ENCODE measurements around the gene MTCL1. TPM values are rescaled to one million over a fixed set of nuclear protein-coding genes. Genes with fewer than 3 reads are reported as not detected.

The MTCL1 gene
- total RNA-seq, 1 donor = 59.6 TPM

GRCh38 chr18:8823530-8823929 lies 118.2 kb downstream of the MTCL1 start:
- H3K4me3 ChIP-seq (ENCODE audit: low read depth, low read length) = no peak overlapping the region
- TF ChIP-seq, protein P1, sequence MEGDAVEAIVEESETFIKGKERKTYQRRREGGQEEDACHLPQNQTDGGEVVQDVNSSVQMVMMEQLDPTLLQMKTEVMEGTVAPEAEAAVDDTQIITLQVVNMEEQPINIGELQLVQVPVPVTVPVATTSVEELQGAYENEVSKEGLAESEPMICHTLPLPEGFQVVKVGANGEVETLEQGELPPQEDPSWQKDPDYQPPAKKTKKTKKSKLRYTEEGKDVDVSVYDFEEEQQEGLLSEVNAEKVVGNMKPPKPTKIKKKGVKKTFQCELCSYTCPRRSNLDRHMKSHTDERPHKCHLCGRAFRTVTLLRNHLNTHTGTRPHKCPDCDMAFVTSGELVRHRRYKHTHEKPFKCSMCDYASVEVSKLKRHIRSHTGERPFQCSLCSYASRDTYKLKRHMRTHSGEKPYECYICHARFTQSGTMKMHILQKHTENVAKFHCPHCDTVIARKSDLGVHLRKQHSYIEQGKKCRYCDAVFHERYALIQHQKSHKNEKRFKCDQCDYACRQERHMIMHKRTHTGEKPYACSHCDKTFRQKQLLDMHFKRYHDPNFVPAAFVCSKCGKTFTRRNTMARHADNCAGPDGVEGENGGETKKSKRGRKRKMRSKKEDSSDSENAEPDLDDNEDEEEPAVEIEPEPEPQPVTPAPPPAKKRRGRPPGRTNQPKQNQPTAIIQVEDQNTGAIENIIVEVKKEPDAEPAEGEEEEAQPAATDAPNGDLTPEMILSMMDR (IDR thresholded peaks at IDR 0.05; ENCODE audit: insufficient read depth, low read depth, low read length) = no peak
- DNase-seq (ENCODE audit: low read depth) = no peak

DNA sequence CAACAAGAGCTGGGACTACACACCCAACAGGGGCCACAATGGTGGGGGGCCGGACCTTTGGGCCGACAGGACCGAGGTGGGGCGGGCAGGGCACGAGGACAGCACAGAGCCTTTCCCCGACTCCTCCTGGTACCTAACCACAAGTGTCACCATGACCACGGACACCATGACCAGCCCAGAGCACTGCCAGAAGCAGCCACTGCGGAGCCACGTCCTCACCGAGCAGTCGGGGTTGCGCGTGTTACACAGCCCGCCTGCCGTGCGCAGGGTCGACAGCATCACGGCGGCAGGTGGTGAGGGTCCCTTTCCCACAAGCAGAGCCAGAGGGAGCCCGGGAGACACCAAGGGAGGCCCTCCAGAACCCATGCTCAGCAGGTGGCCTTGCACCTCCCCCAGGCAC lies 119.5 kb downstream of the MTCL1 start:
- DNase-seq (ENCODE audit: low read depth) = no peak
- H3K4me3 ChIP-seq (ENCODE audit: low read depth, low read length) = no peak overlapping the region
- TF ChIP-seq, protein P1 (IDR thresholded peaks at IDR 0.05; ENCODE audit: insufficient read depth, low read depth, low read length) = no peak

DNA sequence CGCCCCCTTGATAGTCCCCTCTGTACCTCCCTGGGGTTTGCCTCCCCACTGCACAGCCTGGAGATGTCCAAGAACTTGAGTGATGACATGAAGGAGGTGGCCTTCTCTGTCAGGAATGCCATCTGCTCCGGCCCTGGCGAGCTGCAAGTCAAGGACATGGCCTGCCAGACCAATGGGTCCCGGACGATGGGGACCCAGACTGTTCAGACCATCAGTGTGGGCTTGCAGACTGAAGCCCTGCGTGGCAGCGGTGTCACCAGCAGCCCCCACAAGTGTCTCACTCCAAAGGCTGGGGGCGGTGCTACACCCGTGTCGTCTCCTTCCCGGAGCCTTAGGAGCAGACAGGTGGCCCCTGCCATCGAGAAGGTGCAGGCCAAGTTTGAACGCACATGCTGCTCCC lies 119.9 kb downstream of the MTCL1 start:
- TF ChIP-seq, protein P1 (IDR thresholded peaks at IDR 0.05; ENCODE audit: insufficient read depth, low read depth, low read length) = no peak
- H3K4me3 ChIP-seq (ENCODE audit: low read depth, low read length) = no peak overlapping the region
- no peak for DNase-seq (ENCODE audit: low read depth)

DNA sequence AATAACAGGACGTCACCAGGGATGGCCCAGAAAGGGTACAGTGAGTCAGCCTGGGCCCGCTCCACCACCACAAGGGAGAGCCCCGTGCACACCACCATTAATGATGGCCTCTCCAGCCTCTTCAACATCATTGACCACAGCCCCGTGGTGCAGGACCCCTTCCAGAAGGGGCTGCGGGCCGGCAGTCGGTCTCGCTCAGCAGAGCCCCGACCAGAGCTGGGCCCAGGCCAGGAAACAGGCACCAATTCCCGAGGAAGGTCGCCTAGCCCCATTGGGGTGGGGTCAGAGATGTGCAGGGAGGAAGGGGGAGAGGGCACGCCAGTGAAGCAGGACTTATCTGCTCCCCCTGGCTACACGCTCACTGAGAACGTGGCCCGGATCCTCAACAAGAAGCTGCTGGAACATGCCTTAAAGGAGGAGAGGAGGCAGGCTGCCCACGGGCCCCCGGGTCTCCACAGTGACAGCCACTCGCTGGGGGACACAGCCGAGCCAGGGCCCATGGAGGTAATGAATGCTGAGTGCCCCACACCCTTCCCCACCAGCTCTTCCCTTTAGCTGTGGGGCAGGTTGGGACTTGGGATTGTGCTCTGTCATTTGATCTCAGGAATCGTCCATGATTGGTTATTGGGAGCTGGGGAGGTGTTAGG lies 120.5 kb downstream of the MTCL1 start:
- TF ChIP-seq, protein P1 (IDR thresholded peaks at IDR 0.05; ENCODE audit: insufficient read depth, low read depth, low read length) = no peak
- DNase-seq (ENCODE audit: low read depth) = no peak
- no peak overlapping the region for H3K4me3 ChIP-seq (ENCODE audit: low read depth, low read length)

DNA sequence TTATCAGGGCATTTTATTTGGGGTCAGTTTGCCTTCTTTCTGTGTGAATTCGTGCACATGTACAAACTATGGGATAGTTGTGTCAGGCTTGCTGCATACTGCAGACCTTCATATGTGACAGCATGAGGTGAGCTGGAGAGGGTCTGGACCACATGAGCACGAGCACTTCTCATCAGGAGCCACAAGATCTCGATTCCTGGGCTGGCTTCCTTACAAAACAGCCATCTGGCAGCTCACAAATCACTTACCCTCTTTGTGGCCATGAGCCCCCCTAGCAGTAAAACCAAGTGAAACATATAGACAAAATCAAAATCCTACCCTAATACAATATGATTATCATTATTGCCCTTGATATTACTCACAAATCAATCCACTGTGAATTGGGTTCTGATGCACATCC lies 121.2 kb downstream of the MTCL1 start:
- TF ChIP-seq, protein P1 (IDR thresholded peaks at IDR 0.05; ENCODE audit: insufficient read depth, low read depth, low read length) = no peak

GRCh38 chr18:8826971-8827370 lies 121.6 kb downstream of the MTCL1 start:
- TF ChIP-seq, protein P1 (IDR thresholded peaks at IDR 0.05; ENCODE audit: insufficient read depth, low read depth, low read length) = no peak
- DNase-seq (ENCODE audit: low read depth) = no peak

More for the DNA sequence above, 121.2 kb downstream of the MTCL1 start:
- DNase-seq (ENCODE audit: low read depth) = no peak
- no peak overlapping the region for H3K4me3 ChIP-seq (ENCODE audit: low read depth, low read length)

GRCh38 chr18:8828300-8828699 lies 122.9 kb downstream of the MTCL1 start:
- no peak overlapping the region for H3K4me3 ChIP-seq (ENCODE audit: low read depth, low read length)

More at GRCh38 chr18:8826971-8827370, 121.6 kb downstream of the MTCL1 start:
- no peak overlapping the region for H3K4me3 ChIP-seq (ENCODE audit: low read depth, low read length)

More at GRCh38 chr18:8828300-8828699, 122.9 kb downstream of the MTCL1 start:
- TF ChIP-seq, protein P1 (IDR thresholded peaks at IDR 0.05; ENCODE audit: insufficient read depth, low read depth, low read length) = no peak
- no peak for DNase-seq (ENCODE audit: low read depth)

Measured in fibroblast of villous mesenchyme (primary cell).